Endothelial cell of umbilical vein (primary cell): ENCODE measurements around the gene PGAP1. TPM values are rescaled to one million over a fixed set of nuclear protein-coding genes. Genes with fewer than 3 reads are reported as not detected.

ENCODE experiments used
- BruUV-seq: library from RNA; stranded (reverse); fragments of 400-500 nt; replicated peaks from 2 replicates; lab custom pipeline; 2021; lab: Mats Ljungman, UMichigan
- CTCF ChIA-PET: fragments of 300-600, 350-600 bp; sonication (Branson Sonifier 250); formaldehyde crosslinking; loops from one replicate; lab custom pipeline; 2021; ENCODE audit warnings: antibody characterized with exemption, inconsistent platforms; lab: Charles Lee
- POLR2A ChIA-PET: fragments of 300-600, 350-600 bp; sonication (Branson Sonifier 250); formaldehyde crosslinking; loops from one replicate; lab custom pipeline; 2021; ENCODE audit warnings: antibody characterized with exemption, inconsistent platforms; lab: Charles Lee
- DNase-seq: peaks from one replicate; pipeline ENCODE4 v3.0.0-alpha.2; 2011; ENCODE audit warnings: low read depth, low spot score
- FAIRE-seq: peaks from 2 replicates; lab custom pipeline; 2011; peaks lifted over from hg19 to GRCh38; lab: Jason Lieb, UNC
- H2AFZ ChIP-seq: 2 replicates; pipeline ENCODE4 v1.6.0; 2012; ENCODE audit warnings: low read depth, low read length, control low read depth, inconsistent platforms
- H3K27ac ChIP-seq: 2 replicates; pipeline ENCODE4 v1.5.1; 2011; ENCODE audit warnings: low read depth, mild to moderate bottlenecking, control low read depth, low read length, moderate library complexity; ENCODE audit not compliant: insufficient read depth
- H3K27me3 ChIP-seq, 2 experiments: 2 replicates each; pipeline versions ENCODE4 v1.6.0 to v1.6.1; 2011; ENCODE audit warnings: low read length in 2 of 2, mixed read lengths in 1 of 2; ENCODE audit not compliant: control insufficient read depth in 2 of 2, insufficient read depth in 2 of 2
- H3K36me3 ChIP-seq, 2 experiments: 2 replicates in 1 of 2; 3 replicates in 1 of 2; pipeline ENCODE4 v1.5.1; 2011; ENCODE audit warnings: low read length in 2 of 2, mild to moderate bottlenecking in 1 of 2, moderate library complexity in 1 of 2; ENCODE audit not compliant: control insufficient read depth in 2 of 2, insufficient read depth in 2 of 2; ENCODE audit errors: extremely low read depth in 1 of 2
- H3K4me1 ChIP-seq: 3 replicates; pipeline ENCODE4 v1.5.1; 2011; ENCODE audit warnings: mild to moderate bottlenecking, low read length; ENCODE audit not compliant: control insufficient read depth, insufficient read depth; ENCODE audit errors: extremely low read depth
- H3K4me2 ChIP-seq: 2 replicates; pipeline ENCODE4 v1.6.1; 2011; ENCODE audit warnings: low read length, control low read depth, mixed read lengths; ENCODE audit not compliant: insufficient read depth
- H3K4me3 ChIP-seq, 3 experiments: fragments of 200-600 bp in 1 of 3; sonication (generic), shearing (Covaris generic) in 1 of 3; replicated peaks in 1 of 3; 2 replicates each; pipeline ENCODE4 v1.5.1; 2011 to 2016; ENCODE audit warnings: control low read depth in 3 of 3, low read length in 3 of 3, mild to moderate bottlenecking in 2 of 3, inconsistent platforms in 1 of 3, low read depth in 1 of 3, moderate library complexity in 1 of 3; ENCODE audit not compliant: insufficient read depth in 1 of 3
- H3K79me2 ChIP-seq: 2 replicates; pipeline ENCODE4 v1.6.0; 2012; ENCODE audit warnings: low read length, inconsistent platforms; ENCODE audit not compliant: control insufficient read depth, insufficient read depth
- H3K9ac ChIP-seq: replicated peaks from 2 replicates; pipeline ENCODE3; 2011; ENCODE audit warnings: low read length, control low read depth; ENCODE audit not compliant: insufficient read depth; ENCODE audit errors: extremely low read depth
- H3K9me1 ChIP-seq: replicated peaks from 3 replicates; pipeline ENCODE4 v1.6.0; 2011; ENCODE audit warnings: mild to moderate bottlenecking, low read length; ENCODE audit not compliant: control insufficient read depth, insufficient read depth; ENCODE audit errors: extremely low read depth
- H3K9me3 ChIP-seq: replicated peaks from 2 replicates; pipeline ENCODE4 v1.5.1; 2012; ENCODE audit warnings: low read length, inconsistent platforms; ENCODE audit not compliant: control insufficient read depth, insufficient read depth
- H4K20me1 ChIP-seq: replicated peaks from 2 replicates; pipeline ENCODE3; 2011; ENCODE audit warnings: mild to moderate bottlenecking, low read length; ENCODE audit not compliant: control insufficient read depth, insufficient read depth; ENCODE audit errors: extremely low read depth
- EZH2 ChIP-seq: IDR thresholded peaks from 2 replicates; pipeline ENCODE4 v1.6.1; 2012; ENCODE audit warnings: borderline replicate concordance, low read depth, mild to moderate bottlenecking, moderate library complexity, low read length, inconsistent platforms; ENCODE audit not compliant: severe bottlenecking
- FOS ChIP-seq: IDR thresholded peaks from 2 replicates; pipeline ENCODE4 v1.6.1; 2011; ENCODE audit warnings: mild to moderate bottlenecking, low read length, moderate library complexity, borderline replicate concordance; ENCODE audit not compliant: insufficient read depth
- GATA2 ChIP-seq: IDR thresholded peaks from 2 replicates; pipeline ENCODE4 v1.7.0; 2011; ENCODE audit warnings: low read depth, mild to moderate bottlenecking, moderate library complexity, mixed read lengths, low read length; ENCODE audit not compliant: insufficient read length, insufficient read depth
- JUN ChIP-seq: IDR thresholded peaks from 2 replicates; pipeline ENCODE4 v1.6.1; 2011; ENCODE audit warnings: borderline replicate concordance, low read depth; ENCODE audit not compliant: insufficient read length, insufficient read depth
- MAX ChIP-seq: IDR thresholded peaks from 2 replicates; pipeline ENCODE4 v1.6.1; 2011; ENCODE audit not compliant: insufficient read depth, insufficient read length
- MYC ChIP-seq: IDR thresholded peaks from one replicate; pipeline ENCODE4 v1.6.1; 2011; ENCODE audit warnings: mild to moderate bottlenecking, low read depth, low read length
- POLR2A ChIP-seq: IDR thresholded peaks from 2 replicates; pipeline ENCODE4 v1.6.1; 2012; ENCODE audit warnings: low read depth, mild to moderate bottlenecking, control low read depth, low read length
- POLR2AphosphoS5 ChIP-seq: IDR thresholded peaks from 2 replicates; pipeline ENCODE4 v1.6.1; 2012; ENCODE audit warnings: low read depth, mild to moderate bottlenecking, control low read depth, low read length, moderate library complexity; ENCODE audit not compliant: insufficient read depth
- dilution Hi-C: fragments of 300-500 bp; cut with MboI; formaldehyde crosslinking; loops from one replicate; pipeline ENCODE4 v1.15.0; 2019; ENCODE audit warnings: low sequenced_read_pairs; ENCODE audit not compliant: extremely low pct_ligation_motif_present
- intact Hi-C: fragments of 100-400 bp; cut with micrococcal nuclease; formaldehyde crosslinking; loops from one replicate; pipeline ENCODE4 v1.10.0; 2022
- polyA plus RNA-seq, 4 experiments: library from polyadenylated mRNA; depleted of rRNA in 3 of 4; stranded (reverse) in 3 of 4; unstranded in 1 of 4; fragments of >200 nt; gene quantifications; 2 replicates each; pipeline versions ENCODE4 v1.2.1 to v1.2.3, GENCODE V29; 2011 to 2012; ENCODE audit warnings: missing spikeins in 1 of 4
- total RNA-seq: library from RNA; stranded (reverse); gene quantifications from 2 replicates; pipeline ENCODE4 v1.2.3, GENCODE V29; 2021
- TF ChIP-seq, protein P1 (sequence below), 2 donors: IDR thresholded peaks; 1 replicate in 1 of 2; 2 replicates in 1 of 2; pipeline ENCODE4 v1.5.1; 2011; ENCODE audit warnings: low read length in 2 of 2, mild to moderate bottlenecking in 2 of 2, moderate library complexity in 2 of 2, control low read depth in 1 of 2, inconsistent platforms in 1 of 2, low read depth in 1 of 2; ENCODE audit not compliant: insufficient read depth in 1 of 2; ENCODE audit errors: extremely low read depth in 1 of 2

PGAP1 gene
- total and polyA plus RNA-seq, 2 donors (not counting 3 experiments of a cell fraction or from before 2014, with no cell fraction given), result 3.9 to 9.8 TPM

GRCh38 chr2:196935432-196935831 lies 8.9 kb upstream of the PGAP1 start:
- Histone ChIP-seq H3K27ac (no peak overlapping the region), H3K4me1 (no peaks in the 10 kb centered on the region), H3K4me3 (no peak overlapping the region), H2AFZ (no peak overlapping the region), H3K4me2 (no peak overlapping the region), H3K36me3 (no peaks in the 10 kb centered on the region), H3K9me3 (no peaks in the 10 kb centered on the region), H3K9ac (no peak overlapping the region), H4K20me1 (no peaks in the 10 kb centered on the region), H3K79me2 (no peaks in the 10 kb centered on the region), H3K9me1 (no peaks in the 10 kb centered on the region), H3K27me3 (no peaks in the 10 kb centered on the region)
- no TSS peak for BruUV-seq
- TF ChIP-seq POLR2AphosphoS5 (no peak), GATA2 (no peak), EZH2 (no peak), MAX (no peak), JUN (no peak), MYC (no peak), FOS (no peak), POLR2A (no peak)
- TF ChIP-seq, protein P1, sequence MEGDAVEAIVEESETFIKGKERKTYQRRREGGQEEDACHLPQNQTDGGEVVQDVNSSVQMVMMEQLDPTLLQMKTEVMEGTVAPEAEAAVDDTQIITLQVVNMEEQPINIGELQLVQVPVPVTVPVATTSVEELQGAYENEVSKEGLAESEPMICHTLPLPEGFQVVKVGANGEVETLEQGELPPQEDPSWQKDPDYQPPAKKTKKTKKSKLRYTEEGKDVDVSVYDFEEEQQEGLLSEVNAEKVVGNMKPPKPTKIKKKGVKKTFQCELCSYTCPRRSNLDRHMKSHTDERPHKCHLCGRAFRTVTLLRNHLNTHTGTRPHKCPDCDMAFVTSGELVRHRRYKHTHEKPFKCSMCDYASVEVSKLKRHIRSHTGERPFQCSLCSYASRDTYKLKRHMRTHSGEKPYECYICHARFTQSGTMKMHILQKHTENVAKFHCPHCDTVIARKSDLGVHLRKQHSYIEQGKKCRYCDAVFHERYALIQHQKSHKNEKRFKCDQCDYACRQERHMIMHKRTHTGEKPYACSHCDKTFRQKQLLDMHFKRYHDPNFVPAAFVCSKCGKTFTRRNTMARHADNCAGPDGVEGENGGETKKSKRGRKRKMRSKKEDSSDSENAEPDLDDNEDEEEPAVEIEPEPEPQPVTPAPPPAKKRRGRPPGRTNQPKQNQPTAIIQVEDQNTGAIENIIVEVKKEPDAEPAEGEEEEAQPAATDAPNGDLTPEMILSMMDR (IDR thresholded peaks at IDR 0.05; ENCODE audit: extremely low read depth in 1 of 2, insufficient read depth in 1 of 2, low read depth in 1 of 2, low read length in 2 of 2), result no peak
- intact Hi-C loops, result no loop called here
- ChIA-PET POLR2A (interaction anchor here (1.4 kb wide), 1 partner anchor 10 kb away, joined by 3 read pairs; no protein-coding TSS in a partner anchor), CTCF (interaction anchor here (1.0 to 1.2 kb wide), 2 partner anchors 15 to 22 kb away, joined by 3 to 5 read pairs; no protein-coding TSS in a partner anchor)
- FAIRE-seq, result no peak
- DNase-seq, result no peak
- dilution Hi-C loops, result no loop called here
